H7 (cell line): ENCODE data around the gene SYCE1L. TPM values are rescaled to one million over a fixed set of nuclear protein-coding genes. Genes with fewer than 3 reads are reported as not detected.

Experiments used
- total RNA-seq: library from RNA; depleted of rRNA; stranded (reverse); fragments of >200 nt; shearing (Covaris generic); gene quantifications from 2 replicates; pipeline ENCODE4 v1.2.3, GENCODE V29; 2014; rRNA removed

Gene SYCE1L
- total RNA-seq, 1 experiment from 2014 or later = 7.2 TPM

Other genes with a start within 250 kb of the SYCE1L start
- 10.9 and 12.4 TPM in 2 replicates for gene MON1B, start 8.2 kb upstream of the SYCE1L start, total RNA-seq
- gene ADAMTS18, start 235.6 kb downstream of the SYCE1L start, total RNA-seq = 0.41 and 0.94 TPM in 2 replicates